GM18508 (cell line): Measurements from ENCODE around the gene MTARC1.
A peak's percentile ranks its signal among the peaks of the same experiment; 100 is the strongest.

Source experiments
- ATAC-seq: cut with Tn5 transposase; IDR thresholded peaks from one replicate; pipeline ENCODE4 v1.9.1; 2021; ENCODE audit warnings: moderate number of reproducible peaks; ENCODE audit not compliant: insufficient read depth, unreplicated experiment

MTARC1 gene

DNA sequence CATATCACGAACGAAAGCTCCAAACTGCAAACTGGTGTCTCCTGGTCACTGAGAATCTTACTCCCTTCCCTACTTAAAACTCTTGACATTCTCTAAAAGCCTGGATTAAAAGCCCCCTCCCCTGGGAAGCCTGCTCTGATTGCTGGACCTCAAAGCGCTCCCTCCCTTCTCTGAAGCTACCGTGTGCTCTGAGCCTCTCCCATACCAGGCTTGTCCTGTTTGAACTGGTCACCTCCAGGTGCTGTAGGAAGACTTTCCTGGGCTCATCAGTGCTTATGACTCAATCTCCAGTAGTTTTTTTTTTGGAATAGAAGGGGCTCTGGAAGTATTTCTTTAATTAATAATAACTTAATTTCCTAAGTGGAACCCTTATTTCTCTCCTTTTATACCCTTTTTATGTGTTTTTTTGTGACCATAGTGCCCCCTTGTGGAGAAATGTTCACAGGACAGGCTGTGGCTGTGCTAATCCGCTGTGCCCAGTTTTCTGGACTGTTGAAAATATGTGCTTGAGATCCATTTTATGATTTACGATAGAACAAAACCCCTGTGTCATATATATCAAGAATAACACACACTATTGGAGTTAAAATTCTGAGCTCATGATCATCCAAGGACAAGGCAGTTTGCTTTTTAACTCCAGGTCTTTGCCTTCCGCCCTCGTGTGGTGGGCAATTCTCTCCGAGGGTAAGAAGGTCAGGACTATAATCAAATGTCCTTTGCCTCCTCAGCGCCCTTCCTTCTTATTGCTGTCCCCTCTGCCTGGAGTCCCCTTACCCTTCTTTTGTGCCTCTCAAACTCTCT lies 16.9 kb downstream of the MTARC1 start:
- ATAC-seq: no peak

DNA sequence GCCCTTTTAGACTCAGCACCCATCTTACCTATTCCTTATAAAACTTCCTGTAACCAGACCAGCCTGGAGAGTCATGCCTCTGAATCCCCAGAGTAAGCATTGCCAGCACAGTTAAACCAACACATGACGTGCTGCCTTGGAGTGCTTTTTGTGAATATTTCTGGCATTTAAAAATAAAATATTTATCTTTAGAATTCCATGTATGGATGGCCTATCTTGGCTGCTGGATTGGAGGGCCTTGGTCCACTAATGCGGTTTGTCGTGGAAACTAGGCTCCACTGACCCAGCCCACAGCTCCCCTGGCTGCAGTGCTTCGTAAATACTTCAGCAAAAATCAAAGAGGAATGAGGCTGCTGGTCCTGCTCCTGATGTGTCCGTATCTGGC lies 17.5 kb downstream of the MTARC1 start:
- ATAC-seq: no peak

DNA sequence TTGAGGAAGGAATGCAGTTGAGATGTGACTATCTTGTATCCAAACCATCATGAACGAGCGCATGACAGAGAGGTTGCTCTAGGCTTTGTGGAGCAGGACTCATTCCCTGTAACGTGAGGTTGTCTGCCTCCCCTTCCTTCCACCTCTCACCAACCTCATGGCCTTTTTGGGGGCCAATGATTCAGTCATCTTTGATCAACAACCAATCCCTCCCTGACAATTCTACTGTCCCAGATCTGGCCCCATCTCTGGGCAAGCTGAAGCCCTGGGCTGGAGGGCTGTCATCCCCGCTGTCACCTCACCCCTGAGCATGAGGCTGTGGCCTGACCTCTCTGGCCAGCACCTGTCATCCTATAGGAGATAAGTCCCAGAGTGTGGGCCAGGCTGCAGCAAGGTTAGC lies 19.7 kb downstream of the MTARC1 start:
- ATAC-seq: no peak

DNA sequence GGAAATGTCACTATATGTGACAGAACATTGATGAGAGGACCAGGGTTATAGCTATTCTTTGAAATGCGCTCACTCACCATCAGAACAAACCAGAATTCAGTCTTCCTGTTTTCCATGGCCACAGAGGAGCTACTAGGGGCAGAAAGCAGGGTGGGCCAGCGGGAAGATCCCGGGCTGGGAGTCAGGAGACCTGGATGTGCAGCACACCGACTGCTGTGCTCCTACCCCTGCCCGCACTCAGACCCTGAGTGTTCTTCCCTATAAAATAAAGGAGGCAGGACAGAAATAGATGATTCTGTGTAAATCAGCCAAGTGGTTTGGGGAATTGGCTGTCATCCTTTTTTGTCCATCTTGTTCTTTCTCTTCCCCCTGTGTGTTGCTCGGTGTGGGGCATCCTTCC lies 21.0 kb downstream of the MTARC1 start:
- ATAC-seq: no peak

DNA sequence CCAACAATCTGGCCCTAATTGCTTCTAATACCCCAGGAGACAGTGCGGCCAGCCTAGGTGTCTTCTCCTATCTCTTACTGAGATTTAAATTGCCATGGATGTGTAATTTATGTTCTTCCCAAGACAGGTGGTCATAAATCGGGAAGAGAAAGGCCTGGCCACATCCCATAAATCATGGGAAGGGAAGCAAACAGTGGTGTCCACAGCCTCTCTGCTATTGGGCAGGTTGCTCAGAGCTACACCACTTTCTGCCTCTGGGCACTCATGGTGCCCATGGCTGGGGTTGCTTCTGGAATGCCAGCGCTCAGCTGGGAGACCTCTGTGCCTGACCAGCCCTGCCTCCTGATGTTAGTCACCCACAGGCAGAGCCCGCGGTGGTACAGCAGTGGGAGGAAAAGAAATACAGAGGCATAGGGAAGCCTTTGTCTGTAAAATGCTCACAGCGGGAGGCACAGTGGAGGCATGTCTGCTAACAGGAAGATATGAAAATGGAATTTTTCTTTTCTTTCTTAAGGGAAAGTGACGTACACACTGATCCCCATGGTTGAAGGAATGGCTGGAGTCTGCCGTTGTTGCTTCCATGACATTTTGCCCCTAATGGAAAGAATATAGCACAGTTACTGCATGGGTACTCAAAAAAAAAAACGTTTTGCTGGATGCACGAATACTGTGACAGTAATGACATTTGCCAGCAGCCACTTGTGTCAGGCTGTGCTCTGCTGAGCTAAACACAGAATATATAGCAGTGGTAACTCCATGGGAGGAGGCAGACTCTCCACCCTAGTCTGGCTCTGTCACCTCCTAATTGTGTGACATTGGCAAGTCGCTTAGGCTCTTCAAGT lies 21.9 kb downstream of the MTARC1 start:
- no peak for ATAC-seq

DNA sequence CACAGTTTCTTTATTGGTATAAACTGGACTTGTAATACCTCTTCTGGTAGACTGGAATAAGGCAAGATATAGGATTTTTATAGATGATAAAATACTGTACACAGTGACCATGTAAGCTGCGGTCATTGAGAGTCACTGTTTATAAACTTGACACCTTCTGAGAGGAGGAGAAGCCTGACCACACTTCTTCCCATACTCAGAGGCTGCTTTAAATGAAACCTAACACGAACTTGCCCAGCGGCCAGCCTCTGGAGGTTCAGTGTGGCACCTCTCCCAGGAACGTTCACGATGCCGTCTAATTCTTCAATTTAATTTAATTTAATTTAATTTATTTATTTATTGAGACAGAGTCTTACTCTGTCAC lies 22.5 kb downstream of the MTARC1 start:
- ATAC-seq: no peak

DNA sequence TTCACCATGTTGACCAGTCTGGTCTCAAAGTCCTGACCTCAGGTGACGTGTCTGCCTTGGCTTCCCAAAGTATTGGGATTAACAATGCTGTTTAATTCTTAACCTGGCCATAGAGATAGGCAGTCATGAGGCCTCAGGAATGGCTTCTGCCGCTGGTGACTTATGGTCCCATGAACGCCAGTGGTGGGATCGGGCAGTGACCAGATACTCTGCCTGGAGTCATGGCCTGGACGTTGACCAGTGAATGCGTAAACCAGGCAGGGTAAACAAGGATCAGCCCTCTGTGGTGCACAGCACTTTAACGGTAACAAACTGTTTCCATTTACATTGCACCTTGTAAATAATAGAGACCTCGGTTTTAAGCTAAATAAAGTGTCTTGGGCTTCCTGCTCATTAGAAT lies 23.0 kb downstream of the MTARC1 start:
- no peak for ATAC-seq

DNA sequence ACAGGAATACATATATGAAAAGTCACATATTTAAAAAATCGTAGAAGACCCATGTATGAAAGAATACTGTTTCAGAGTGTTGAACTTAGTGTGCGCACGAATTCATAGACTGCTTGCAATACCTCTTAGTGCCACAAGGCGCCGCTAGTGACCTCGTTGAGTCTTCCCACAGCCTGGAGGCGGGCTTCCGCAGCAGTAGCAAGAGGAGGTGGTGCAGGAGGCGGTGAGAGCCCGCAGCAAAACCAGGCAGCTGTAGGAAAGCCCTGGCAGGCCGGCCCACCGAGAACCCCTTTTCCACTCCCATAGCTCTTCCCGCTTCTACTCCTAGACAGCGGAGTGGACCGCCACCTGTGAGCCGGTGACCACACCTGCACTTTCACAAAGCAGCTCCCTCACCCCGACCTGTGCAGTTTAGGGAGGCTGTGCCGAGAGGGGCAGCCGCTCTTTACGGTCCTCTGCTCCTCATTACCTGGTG lies 23.5 kb downstream of the MTARC1 start:
- peak; percentile 75 for ATAC-seq

DNA sequence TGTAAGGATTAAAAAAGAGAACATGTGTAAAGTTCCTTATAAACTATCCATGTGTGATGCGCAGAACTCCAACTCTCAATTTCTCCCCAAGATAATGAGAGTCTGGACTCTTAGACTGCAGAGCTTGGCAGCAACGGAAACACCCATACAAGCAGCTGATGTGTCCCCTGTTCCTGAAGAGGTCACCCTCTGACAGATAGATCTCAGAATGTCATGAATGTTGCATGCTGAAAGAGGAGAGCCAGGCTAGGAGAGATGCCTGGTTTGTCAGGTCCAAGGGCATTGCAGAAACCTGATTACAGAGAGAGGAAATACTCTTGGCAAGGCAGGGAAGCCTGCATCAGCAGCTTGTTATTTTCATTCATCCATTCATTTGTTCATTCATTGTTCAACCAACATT lies 24.2 kb downstream of the MTARC1 start:
- ATAC-seq: no peak

DNA sequence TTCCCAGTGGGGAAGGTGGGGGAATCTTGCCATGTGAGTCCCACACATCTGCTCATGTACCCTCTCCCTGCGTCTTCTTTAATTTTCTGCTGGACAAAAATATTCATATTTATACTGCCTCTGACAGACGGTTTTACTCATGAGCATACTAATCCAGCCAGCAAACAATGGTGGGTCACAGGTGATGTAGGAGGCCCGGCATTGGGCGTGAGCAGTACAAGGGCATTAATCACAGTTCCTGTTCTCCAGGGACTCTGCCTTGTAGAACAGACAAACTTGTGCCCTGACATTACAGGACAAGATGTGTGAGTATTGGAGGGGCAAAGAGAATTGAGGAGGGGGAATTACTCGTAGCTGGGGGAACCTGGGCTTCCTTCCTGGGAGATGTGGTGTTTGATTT lies 25.0 kb downstream of the MTARC1 start:
- ATAC-seq: no peak

DNA sequence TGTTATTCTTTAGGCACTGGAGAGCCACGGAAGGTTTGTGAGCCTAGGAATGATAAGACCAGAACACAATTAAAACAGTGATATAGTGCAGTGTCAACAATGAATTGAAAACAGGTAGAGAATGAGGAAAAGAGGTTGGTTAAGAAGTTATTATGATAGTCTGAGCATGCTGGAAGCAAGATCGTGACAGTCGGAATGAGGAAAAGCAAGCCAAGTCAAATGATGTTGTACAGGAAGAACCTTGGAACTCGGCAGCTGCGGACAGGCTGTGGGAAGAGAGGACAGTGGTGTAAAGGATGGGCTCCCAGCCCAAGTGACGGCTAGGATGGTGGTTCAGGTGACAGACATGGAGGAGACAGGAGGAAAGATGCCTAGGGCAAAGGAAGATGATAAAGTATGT lies 25.6 kb downstream of the MTARC1 start:
- ATAC-seq: no peak

DNA sequence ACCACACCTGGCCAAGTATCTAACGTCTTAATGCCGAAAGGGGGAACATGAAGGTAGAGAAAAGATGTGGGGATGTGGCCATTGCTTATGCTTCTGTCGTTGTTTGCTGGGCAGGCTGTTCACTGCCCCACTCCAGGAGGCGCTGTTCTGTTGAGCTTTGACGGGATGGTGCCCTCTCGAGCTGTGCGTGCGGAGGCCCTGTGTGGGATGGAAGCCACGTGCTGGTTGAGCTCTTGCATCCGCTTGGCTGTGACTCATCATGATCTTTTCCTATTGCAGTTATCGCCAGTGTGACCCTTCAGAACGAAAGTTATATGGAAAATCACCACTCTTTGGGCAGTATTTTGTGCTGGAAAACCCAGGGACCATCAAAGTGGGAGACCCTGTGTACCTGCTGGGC lies 26.3 kb downstream of the MTARC1 start:
- ATAC-seq: no peak

DNA sequence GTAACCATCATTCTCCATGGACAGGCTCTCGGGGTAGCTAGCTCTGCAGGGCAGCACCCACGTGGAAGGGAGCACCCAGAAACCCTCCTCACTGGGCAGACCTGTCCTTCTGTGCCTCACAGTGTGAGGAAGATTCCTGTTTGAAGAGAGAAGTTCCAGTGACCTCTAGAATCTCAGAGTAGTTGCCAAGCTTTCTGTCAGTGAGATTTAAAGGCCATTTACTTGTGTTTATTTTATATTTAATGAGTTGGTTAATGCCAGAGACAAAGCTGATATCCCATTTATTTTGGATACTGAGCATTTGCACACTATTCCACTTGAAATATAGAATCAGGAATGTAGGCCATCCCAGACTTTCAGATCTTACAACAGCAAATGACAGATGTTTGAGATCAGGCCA lies 28.7 kb downstream of the MTARC1 start:
- no peak for ATAC-seq

DNA sequence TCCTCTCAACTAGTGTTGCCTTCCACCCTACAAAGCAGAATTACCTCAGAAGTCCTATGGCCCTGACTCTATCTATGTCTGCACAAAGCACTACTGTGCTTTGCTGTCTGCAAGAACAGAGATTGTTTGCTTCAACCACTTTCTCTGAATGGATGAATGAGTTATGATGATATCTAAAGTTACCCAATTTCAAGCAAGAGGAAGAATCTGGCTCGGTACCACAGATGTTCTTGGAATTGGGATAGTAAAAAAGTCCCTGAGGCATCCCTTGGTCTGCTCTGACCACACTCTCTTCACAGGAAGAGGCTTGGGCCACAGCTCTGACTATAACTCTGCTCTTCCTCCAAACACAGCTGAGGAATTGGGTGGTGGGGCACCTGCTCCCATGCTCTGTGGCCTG lies 31.2 kb downstream of the MTARC1 start:
- ATAC-seq: no peak

DNA sequence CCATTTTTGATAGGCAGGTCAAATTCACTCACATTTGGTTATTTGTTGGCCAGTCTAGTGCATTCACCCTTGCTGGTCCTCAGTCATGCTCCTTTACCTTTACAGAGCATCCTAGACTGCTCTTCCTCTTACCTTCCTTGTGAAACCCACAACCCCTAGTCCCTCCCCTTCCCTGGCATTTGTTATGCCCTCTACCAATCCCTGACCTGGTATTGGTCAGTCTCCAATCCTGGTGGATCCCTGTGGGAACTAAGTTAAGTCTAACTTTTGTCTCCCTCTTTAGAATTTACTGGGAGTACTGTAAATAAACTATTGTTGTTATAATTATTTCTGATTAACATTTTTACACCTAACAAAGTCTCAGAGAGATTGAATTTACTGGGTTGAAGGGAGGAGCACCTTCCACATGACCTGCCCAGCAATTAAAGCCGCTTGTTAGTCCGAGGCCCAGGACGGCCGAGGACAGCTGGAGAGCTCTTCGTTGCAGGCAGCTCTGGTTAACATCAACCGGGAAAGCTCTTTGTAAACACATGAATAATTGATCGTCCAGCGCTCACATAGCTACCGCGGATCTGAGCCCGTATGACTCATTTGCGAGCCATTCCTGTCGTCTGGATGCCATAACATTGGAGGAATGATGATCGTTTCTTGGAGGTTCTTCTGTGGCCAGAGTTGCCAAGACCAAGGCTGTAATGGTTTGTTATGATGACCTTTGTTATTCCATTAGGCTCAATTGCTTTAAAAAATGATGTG lies 31.9 kb downstream of the MTARC1 start:
- ATAC-seq: no peak

DNA sequence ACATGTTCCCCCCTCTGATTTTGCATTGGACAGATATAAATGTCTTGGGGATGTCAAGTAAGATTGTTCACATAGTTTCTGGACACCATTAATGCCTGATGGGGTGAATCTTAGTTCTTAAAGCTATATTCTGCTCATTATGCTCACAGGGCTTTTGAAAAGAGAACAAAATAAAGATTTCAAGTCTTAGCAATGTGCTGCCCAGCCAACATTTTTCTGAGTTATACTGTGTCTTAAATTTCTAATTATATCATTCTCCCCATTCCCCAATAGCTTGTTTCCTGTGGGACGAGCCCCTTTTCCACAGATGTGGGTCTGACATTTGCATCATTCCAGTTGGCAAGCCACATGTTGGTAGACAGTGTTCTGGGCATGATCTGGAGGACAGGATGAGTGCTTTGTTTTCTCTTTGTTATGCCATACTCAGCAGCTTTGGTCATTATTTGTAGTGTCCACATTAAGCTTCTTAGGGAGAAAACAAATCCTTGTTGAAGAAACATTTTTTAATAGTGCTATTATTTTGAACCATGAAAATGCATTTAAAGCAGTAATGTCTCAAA lies 32.8 kb downstream of the MTARC1 start:
- no peak for ATAC-seq

DNA sequence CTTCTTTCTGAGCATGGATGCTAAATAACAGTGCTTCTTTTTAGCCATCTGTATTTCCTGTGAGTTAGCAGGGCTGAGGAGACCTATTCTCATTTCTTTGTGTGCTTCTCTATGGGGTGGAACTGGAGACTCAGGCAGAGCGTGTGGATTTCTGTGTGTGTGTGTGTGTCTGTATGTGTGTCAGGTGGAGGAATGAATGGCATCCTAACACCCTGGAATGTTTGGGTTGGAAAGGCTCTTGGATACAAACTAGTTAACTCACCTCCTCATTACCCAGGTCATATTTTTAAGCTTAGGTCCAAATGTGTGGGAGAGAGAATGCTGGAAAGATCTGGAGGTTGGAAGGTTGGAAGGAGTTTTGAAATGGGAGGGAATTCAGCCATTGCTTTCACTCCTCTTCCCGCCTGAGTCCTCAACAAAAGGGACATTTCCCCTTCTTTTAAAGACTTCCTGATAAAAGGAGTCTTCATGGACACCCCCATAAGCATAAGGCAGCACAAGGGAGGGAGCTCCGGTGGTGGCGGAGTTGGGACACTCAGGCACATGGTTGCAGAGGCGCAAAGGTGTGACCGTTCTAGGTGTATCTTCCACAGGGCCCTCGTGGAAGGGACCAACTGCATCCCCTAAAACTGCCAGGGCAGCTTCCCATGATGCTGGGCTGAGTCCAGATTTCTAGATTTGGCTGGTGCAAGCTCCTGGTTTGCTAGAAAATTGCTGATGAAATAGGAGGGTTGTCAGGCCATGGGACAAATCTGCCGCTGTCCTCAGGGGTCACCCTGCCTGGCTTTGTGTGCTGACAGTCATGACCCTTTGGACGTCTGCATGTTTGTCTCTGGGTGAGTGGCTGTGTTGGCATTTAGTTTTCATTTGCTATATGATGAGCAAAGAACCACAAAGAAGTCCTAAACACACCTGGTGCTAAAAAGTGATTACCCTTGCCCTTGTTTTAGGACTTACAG lies 37.6 kb downstream of the MTARC1 start:
- no peak for ATAC-seq

DNA sequence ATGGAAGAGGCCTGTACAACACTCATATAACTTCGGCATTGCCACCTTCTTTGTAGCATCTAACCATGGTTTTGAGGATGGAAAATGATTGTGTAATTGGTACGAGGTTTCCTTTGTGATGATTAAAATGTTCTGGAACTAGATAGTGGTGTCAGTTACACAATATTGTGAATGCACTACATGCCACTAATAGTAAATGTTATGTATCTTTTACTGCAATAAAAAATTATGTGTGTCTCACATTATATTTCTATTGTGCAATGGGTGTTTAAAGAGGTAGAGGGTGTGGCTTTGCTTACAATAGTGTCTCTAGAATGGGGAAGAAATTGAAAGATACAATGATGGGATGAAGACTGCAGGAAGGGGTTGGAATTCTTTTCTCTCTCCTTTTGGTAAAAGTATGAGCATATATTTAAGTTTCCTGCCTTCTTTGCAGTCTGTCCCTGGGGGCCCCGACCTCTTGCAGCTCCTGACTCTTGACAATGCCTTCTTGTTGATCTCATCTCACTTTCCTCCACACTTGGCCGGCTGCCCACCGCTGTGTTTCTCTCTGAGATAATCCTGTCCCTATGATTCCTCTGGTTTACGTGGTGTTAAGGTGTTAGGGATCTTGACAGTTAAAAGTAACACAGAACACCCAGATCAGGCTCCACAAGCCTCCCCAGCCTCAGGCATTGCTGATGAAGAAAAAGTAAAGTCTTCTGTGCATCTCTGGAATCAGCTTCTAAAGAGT lies 39.3 kb downstream of the MTARC1 start:
- no peak for ATAC-seq

DNA sequence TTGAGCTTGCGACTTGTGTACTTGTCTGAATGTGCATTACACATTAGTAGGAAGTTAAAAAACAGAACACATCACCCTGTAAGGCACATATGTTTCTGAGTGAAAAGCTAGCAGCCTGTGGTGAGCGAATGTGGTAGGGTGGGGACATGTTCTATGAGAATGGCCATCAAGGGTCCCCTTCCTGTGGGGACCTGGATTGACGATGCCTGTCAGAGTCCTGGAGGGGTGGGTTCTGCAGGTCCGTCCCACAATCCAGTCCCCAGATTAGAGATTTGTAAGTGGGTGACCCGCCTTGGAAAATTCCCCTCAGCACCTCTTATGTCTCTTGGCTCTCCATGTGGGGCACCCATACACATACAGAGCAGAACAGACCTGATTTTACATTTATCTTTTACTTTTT lies 40.0 kb downstream of the MTARC1 start:
- ATAC-seq: no peak
